H4 (cell line): ENCODE measurements around the gene UTP4. TPM values are rescaled to one million over a fixed set of nuclear protein-coding genes. Genes with fewer than 3 reads are reported as not detected.
A peak's percentile ranks its signal among the peaks of the same experiment; 100 is the strongest.

Experiments used
- DNase-seq: peaks from one replicate; pipeline ENCODE4 v3.0.0-alpha.2; 2015; ENCODE audit warnings: low spot score
- total RNA-seq: library from RNA; depleted of rRNA; stranded (reverse); fragments of >200 nt; shearing (Covaris generic); gene quantifications from 2 replicates; pipeline ENCODE4 v1.2.3, GENCODE V29; 2014; rRNA removed

UTP4 gene
- 16.3 and 22.7 TPM in 2 replicates for total RNA-seq

GRCh38 chr16:69132424-69133252, at the start of gene UTP4, which contains the start of gene CHTF8:
UTP4 (plus strand) TSS chr16:69132649; CDS start chr16:69133460, 811 bp downstream.
CHTF8 (minus strand) TSS chr16:69132588; CDS start chr16:69121458, 11,130 bp downstream.
- peak; percentile 79 for DNase-seq

DNA sequence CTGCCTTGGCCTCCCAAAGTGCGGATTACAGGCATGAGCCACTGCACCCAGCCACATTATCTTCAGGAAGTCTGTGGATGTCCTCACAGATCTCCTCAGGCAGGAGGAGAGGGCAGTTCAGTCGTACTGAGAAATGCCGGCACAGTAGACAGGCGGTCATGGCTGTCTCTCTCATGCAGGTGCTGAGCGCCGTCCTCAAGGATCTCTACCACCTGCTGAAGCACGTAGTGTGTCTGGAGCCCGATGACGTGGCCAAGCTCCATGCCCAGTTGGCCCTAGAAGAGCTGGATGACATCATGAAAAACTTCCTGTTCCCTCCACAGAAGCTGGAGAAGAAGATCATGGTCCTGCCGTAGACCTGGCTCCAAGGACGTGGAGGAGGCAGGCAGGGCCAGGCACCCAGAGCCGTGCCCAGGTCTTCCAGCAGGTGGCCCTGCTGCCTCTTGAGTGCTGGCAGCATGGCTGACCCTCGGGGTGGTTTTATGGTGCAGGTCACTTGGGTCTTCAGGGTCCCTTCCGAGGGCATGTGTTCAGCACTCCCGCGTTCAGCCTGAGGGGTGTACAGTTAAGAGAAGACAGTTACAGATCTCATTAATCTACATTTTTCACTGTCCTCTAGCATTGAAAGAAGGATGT, 49.0 kb upstream of the UTP4 start:
- DNase-seq = no peak

DNA sequence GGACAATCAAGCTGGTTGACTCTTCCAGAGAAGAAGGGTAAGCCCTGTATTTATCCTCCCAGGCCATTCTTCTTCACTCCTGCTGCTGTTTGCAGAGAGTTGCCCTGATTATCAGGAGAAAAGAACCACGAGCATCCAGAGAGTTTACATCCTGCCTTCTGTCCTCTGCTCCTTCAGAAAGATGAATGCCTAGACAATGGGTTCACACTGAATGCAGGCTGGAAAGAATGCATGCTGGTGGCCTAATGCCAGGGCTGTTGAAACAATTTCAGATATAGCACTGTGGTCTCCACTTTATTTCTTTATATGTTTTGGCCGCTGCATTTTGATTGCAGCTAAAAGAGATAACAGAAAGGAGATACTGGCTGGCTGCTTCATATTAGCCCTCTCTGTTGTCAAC, 48.2 kb upstream of the UTP4 start:
- DNase-seq = no peak

GRCh38 chr16:69085032-69085695, 47.3 kb upstream of the UTP4 start:
- no peak for DNase-seq

- DNase-seq = no peak
Measured at GRCh38 chr16:69087161-69087581, 45.3 kb upstream of the UTP4 start.

- DNase-seq = no peak
Measured at GRCh38 chr16:69088684-69089083, 43.8 kb upstream of the UTP4 start.

- DNase-seq = no peak
Measured at GRCh38 chr16:69089091-69089910, 43.1 kb upstream of the UTP4 start.

DNA sequence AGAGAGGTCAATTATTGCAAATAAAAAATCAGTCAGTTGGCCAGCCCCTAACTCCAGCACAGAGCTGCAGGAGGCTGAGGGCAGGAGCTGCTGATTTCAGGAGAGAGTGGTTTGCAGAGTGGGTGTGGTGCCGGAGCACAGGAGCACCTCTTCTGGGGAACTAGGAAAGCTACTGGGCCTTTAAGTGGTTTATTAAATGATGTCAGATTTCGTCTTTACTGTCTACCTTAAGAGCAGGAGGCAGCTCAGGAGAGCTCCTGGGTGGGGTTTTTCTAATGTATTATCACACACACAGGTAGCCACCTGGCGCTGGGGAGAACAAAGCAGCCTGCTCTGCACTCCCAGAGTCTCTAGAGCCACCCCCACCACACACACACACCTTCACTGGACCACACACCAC, 38.5 kb upstream of the UTP4 start:
- no peak for DNase-seq

DNA sequence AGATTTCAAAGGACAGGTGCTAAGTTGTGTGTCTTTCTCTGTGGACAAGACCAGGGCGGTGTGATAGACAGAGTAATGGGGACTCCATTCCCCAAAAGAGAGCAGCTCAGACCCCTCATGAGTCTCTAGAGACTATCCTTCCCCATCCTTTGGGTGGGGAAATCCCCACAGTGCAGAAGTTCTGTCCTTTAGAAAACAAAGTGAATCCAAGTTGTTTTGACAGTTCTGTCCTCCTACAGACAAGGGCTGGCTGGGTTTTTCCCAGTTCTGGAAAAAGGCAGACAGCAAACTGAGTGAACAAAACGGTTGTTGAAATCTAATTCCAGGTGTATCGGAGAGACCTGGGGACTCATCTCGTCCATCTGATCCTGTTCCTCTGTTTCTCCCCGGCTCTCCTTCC, 37.9 kb upstream of the UTP4 start:
- DNase-seq = no peak

- no peak for DNase-seq
Measured at GRCh38 chr16:69095193-69095592, 37.3 kb upstream of the UTP4 start.

GRCh38 chr16:69100071-69100691, 32.3 kb upstream of the UTP4 start:
- DNase-seq = no peak

DNA sequence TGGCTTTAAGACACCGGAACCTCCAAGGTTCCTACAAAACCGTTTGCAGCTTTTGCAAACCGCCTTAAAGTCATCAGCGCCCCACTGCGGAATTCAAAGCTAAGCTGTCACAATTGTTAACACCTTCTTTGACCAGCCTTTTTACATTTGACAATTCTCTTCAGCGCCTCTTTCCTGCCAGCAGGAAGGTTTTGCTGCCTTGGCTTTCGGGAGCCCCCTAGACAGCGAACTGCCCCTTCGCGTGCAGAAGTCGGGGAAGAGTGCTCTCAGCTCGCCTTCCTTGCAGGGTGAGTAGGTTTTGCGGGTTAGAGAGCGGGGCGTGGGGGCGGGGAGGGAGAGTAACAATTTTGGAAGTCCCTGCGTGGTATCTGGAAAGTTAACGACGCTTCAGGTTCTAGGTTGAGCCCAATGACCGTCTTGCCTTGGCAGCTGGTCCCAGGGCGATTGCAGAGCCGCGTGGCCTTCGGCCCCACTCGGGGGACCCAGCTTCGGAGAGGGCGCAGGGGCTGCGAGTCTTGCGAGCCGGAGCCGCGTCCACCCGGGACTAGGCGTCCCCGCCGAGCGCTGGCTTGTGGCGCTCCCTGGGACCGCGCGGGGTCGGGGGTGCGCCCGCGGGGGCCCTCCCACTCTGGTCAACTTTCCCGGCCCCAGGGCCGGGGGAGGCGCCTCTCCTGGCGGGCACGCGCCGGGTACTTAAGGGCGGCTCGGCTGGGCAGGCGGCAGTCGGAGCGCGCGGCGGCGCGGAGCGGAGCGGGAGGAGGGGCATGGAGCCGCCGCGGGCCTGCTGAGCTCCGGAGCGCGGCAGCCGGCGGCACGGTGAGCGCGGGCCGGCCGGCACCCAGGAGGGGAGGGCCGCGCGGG, 26.7 kb upstream of the UTP4 start, which contains the start of gene HAS3:
Gene HAS3, plus strand, starts transcription at position 153 of the 861 bp plus-strand sequence. CDS start 3,743 bp downstream, outside the sequence.
- DNase-seq = no peak

- DNase-seq = no peak
Measured at GRCh38 chr16:69106491-69107315, 25.7 kb upstream of the UTP4 start.

DNA sequence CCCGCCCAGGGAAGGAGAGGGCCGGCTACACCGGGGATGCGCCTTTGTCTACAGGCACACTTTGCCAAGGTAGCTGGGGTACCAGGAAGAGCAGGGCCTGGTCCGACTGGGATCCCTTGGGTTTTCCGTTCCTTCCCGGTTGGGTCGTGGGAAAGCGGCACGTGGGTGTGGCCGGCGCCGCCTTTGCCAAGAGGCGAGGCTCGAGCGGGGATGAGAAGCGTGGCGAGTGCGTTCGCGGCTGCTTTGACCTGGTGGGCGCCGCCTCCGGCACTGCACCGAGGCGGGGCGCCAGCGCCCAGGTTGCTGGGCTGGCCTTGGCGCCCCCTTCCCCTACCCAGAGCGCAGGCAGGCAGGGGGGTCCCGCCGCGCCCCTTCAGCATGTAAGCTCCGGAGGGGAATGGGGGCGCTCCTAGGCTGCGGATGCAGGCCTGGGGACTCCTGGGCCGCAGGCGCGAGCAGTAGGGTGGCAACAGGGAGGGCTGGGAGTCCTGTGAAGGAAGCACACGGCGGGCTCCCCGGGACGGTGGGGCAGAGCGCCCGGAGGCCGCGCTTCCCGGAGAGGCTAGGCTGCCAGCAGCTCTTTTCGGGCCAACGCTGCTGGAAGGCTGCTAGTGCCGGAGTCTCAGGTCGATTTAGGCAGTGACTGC, 25.0 kb upstream of the UTP4 start:
- DNase-seq = no peak

DNA sequence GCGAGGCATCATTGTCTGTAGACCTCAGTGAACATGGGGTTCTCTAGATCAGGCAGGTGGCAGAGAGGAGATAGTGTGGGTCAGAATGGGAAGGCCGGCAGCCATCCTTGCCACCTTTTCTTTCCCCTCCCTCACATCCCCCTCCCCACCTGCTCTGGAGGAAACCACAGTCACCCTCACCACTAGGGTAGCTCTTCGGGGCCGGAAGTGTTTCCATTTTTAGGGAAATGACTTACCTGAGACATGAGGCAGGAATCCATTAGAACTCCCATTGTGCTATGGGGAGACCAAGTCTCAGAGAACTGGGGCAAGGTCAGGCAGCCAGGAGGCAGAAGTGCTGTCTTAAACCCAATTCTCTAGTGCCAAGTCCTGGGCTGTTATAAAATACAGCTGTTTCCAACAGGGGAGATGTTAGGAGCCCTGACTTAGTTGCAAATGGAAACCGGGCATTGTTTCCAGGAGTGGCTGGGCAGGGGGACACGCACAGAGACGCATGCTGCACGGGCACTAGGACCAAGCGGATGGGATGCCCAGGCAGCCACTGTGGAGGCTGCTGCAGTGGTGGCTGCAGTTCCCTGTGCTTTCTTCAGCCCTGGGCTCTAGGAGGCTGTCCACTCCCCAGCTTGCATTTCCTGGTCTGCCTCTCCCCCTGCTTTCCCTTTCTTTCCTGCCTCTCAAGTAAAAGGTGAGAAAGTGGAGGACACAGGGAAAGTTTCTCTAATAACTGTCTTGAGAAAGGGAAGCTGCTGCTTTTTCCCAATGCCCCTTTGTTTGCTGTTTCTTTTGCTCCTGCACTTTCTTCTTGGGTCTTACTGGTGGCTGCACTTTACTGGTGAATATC, 24.2 kb upstream of the UTP4 start:
- no peak for DNase-seq

- DNase-seq = no peak
Measured at GRCh38 chr16:69108905-69109252, 23.6 kb upstream of the UTP4 start.

DNA sequence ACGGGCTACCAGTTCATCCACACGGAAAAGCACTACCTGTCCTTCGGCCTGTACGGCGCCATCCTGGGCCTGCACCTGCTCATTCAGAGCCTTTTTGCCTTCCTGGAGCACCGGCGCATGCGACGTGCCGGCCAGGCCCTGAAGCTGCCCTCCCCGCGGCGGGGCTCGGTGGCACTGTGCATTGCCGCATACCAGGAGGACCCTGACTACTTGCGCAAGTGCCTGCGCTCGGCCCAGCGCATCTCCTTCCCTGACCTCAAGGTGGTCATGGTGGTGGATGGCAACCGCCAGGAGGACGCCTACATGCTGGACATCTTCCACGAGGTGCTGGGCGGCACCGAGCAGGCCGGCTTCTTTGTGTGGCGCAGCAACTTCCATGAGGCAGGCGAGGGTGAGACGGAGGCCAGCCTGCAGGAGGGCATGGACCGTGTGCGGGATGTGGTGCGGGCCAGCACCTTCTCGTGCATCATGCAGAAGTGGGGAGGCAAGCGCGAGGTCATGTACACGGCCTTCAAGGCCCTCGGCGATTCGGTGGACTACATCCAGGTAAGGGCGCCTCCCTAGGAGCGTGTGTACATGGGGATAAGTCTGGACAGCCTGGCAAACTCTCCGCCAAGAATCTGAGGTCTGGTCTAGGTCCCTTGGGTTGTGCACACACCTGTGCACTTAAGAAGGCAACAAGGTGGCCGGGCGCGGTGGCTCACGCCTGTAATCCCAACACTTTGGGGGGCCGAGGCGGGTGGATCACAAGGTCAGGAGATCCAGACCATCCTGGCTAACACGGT, 22.8 kb upstream of the UTP4 start:
- DNase-seq = no peak
